CD4-positive, alpha-beta T cell treated with Interleukin-1 beta for 1 hour (primary cell): Measurements from ENCODE around the gene AMELY.
"Not testable (repeated sequence)": the region's sequence is repeated elsewhere in the genome, so short reads cannot be mapped to it uniquely, and the experiment has no call there.

Source experiments
- DNase-seq, 2 donors: peaks; one replicate each; pipeline ENCODE4 v3.0.0-alpha.2; 2020 to 2022

The AMELY gene

GRCh38 chrY:6911253-6911881 is at the start of gene AMELY:
Gene AMELY (minus strand): TSS chrY:6911752. CDS start chrY:6872608, 39,144 bp downstream.
- no peak for DNase-seq

GRCh38 chrY:6949947-6950346 is 38.4 kb upstream of the AMELY start:
- no peak for DNase-seq

GRCh38 chrY:6948378-6948777 is 36.8 kb upstream of the AMELY start:
- no peak for DNase-seq

- DNase-seq, result no peak
Measured at GRCh38 chrY:6947695-6948094, 36.1 kb upstream of the AMELY start.

GRCh38 chrY:6935497-6935896 is 23.9 kb upstream of the AMELY start:
- DNase-seq, result no peak

- no peak for DNase-seq
Measured at GRCh38 chrY:6931779-6932396, 20.3 kb upstream of the AMELY start.

- no peak for DNase-seq
Measured at GRCh38 chrY:6929237-6929636, 17.7 kb upstream of the AMELY start.

GRCh38 chrY:6928265-6928664 is 16.7 kb upstream of the AMELY start:
- DNase-seq, result no peak

- DNase-seq, result no peak
Measured at GRCh38 chrY:6921061-6921460, 9.5 kb upstream of the AMELY start.

- DNase-seq, result no peak
Measured at GRCh38 chrY:6913362-6913761, 1.8 kb upstream of the AMELY start.

- no peak for DNase-seq
Measured at GRCh38 chrY:6910372-6911252, 940 bp downstream of the AMELY start, which contains the start of gene TBL1Y. Gene TBL1Y (plus strand): TSS chrY:6910697. CDS start chrY:7025085, 114,388 bp downstream.

- no peak for DNase-seq
Measured at GRCh38 chrY:6909856-6910255, 1.7 kb downstream of the AMELY start.

- DNase-seq, result no peak
Measured at GRCh38 chrY:6909118-6909521, 2.4 kb downstream of the AMELY start.

GRCh38 chrY:6908021-6908420 is 3.5 kb downstream of the AMELY start:
- DNase-seq, result not testable (repeated sequence)

GRCh38 chrY:6907591-6907990 is 4.0 kb downstream of the AMELY start:
- DNase-seq, result no peak

- not testable (repeated sequence) for DNase-seq
Measured at GRCh38 chrY:6902116-6902515, 9.4 kb downstream of the AMELY start.

- no peak for DNase-seq
Measured at GRCh38 chrY:6895236-6895635, 16.3 kb downstream of the AMELY start.

GRCh38 chrY:6894496-6894895 is 17.1 kb downstream of the AMELY start:
- no peak for DNase-seq

GRCh38 chrY:6849384-6849783 is 62.2 kb downstream of the AMELY start:
- DNase-seq, result no peak

- DNase-seq, result not testable (repeated sequence)
Measured at GRCh38 chrY:6842650-6843049, 68.9 kb downstream of the AMELY start.
